TTC549 (cell line): ENCODE data around the gene ACTR3C.
"Not testable (repeated sequence)": the region's sequence is repeated elsewhere in the genome, so short reads cannot be mapped to it uniquely, and the experiment has no call there.

Experiments
- FAIRE-seq: peaks from 2 replicates; lab custom pipeline; 2012; peaks lifted over from hg19 to GRCh38; lab: Jason Lieb, UNC

The ACTR3C gene

DNA sequence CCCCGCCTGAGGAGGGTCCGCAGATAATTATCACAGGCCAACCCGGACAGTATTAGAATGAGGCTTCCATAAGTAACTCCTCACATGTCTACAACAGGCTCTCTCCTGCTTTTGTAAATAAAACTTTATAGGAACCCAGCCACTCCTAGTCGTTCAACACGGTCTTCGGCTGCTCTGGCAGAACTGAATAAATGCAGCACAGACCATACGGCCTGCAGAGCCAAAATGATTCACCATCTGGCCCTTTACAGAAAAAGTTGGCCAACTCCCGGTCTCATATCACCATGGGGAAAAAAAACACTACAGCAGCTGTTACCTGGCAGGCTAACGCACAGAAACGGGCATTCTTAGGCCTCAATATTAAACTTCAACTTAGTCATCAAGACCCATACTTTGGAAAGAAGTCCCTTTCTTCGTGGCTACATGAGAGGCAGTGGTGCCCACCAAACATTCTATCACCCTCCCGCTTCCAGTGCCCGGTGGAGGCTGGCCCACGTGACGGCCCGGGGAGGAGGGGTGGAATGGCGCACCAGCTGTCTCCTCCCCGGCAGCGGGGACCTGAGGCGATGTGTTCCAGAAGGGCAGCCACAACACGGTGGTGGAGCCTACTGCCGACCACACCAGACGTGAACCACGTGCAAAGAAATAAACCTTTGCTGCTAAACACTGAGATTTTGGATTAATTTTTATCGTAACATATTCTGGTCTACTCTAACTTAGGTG, 41.5 kb downstream of the ACTR3C start:
- not testable (repeated sequence) for FAIRE-seq

DNA sequence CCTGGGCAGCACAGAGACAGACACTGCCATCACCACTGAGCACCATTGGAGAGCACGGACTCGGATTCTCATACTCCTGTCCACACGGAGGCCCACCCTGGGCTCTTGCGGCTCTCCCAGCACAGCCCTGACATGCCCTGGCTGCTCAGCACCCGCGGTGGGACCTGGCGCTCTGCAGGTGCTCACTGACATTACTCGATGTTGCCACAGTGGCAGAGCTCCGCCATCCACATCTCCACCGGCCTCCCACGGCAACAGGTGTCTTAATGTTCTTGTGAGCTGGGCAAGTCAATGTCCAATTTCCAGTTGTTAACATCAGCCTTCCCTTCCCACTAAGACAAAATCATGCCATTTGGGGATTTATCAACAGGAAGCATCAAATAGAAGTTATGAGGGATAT, 45.0 kb downstream of the ACTR3C start:
- not testable (repeated sequence) for FAIRE-seq

DNA sequence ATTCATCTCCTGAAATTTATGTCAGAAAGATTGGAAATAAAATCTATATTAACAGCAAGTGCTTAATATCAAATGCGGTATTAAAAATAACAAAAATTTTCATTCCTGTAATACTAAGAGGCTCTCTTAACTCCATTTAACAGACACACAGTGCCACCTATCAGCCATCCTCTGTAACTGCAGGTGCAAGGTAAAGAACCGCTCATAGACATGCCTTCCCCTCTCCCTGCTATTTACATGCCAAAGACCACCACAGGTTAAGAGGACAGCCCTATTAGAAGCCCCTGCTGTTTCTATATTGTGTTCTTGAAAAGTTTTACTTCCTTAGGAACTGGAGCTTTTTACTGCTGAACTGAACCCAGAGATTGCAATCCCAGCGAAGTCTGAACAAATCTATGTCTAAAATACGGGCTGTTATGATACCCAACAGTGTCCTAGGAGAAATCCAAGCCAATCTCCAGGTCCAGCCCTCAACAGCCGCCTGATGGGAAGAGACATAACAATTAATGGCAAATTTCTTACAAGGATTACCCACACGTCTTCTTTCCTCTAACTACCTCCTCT, 47.1 kb downstream of the ACTR3C start:
- not testable (repeated sequence) for FAIRE-seq

DNA sequence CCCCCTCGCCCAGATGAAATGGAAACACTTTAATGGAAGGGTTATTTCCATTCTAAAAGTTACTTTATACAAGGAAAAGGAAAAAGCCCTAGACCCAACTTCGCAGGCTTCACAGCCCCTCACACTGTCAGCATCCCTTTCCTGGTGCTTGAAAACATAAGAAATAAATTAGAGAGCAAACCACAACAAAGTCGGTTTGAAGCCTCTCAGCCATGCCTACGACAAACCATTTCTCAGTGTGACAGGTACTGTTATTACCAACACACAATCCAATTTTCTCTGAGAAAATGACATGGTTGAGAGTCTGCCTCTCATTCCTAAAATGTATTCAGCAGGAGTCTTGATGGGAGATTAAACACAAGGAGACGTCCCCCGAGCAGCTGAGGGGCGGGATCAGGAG, 51.4 kb downstream of the ACTR3C start:
- FAIRE-seq: not testable (repeated sequence)

GRCh38 chr7:150270101-150270824, 53.1 kb downstream of the ACTR3C start:
- not testable (repeated sequence) for FAIRE-seq

DNA sequence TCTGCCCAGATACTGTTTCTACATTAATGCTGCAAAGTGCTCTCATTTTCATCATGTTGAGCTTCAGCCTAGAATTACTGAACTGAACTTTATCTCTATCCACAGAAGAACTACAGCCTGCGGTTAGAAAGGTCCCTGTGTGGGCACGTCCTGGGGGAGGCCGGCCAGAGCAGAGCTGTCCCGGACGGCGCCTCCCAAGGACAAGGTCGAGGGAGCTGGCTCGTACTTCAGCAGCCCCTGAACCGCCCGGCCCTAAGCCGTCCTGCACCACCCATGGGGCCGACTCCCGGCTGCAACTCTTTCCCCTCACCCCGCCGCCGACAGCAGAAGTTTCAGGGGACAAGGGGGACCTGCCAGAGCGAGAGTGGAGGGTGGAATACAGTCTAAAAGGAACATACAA, 54.5 kb downstream of the ACTR3C start:
- not testable (repeated sequence) for FAIRE-seq

GRCh38 chr7:150268287-150268686, 55.1 kb downstream of the ACTR3C start:
- not testable (repeated sequence) for FAIRE-seq

GRCh38 chr7:150266953-150267665, 56.2 kb downstream of the ACTR3C start:
- not testable (repeated sequence) for FAIRE-seq

DNA sequence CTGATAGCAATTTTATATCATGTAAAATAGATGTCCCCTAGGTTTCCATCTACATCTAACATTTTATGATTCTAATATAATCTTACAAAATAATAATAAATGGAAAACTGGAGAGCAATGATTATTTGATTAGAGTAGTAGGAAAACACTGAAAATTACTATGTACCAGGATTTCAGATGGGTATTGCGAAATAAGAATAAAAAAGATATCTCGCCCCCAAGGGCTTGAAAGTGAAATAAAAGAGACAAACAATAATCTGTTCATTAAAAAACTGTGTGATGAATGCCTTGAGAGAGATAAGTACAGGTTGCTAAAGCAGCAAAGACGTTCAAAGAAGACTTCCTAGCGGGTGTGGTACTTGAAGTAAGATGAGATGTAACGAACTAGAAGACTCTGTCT, 60.7 kb downstream of the ACTR3C start:
- not testable (repeated sequence) for FAIRE-seq

GRCh38 chr7:150247745-150248144, 75.6 kb downstream of the ACTR3C start:
- not testable (repeated sequence) for FAIRE-seq

GRCh38 chr7:150245208-150245607, 78.1 kb downstream of the ACTR3C start:
- FAIRE-seq: not testable (repeated sequence)

- not testable (repeated sequence) for FAIRE-seq
Observed at GRCh38 chr7:150242935-150243334, 80.4 kb downstream of the ACTR3C start.

GRCh38 chr7:150225444-150225843, 97.9 kb downstream of the ACTR3C start:
- not testable (repeated sequence) for FAIRE-seq

GRCh38 chr7:150222083-150222972, 101.0 kb downstream of the ACTR3C start:
- FAIRE-seq: not testable (repeated sequence)

DNA sequence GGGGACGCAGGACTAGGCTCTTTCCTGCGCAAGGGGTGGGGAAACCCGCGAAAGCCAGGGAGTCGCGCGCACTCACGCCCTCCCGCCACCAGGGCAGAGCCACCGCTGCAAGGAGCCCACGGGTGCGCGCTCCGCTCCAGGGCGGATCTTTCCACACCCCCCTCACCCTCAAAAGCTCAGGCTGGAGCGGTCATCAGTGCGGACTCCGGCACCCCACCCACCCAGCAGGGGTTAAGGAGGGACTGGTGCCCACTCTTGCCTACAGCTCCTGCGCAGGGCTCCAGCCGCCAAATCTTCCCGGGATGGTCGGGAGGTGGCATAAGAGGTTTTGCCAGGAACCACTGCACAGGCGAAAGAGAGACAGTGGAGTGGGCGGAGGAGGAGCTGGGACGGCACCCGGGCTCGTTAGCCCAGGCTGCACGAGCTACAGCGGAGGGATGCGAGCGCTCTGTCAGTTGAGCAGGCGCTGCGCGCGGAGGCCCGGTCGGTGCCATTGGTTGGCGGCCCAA, 102.6 kb downstream of the ACTR3C start:
- FAIRE-seq: not testable (repeated sequence)

GRCh38 chr7:150219941-150220658, 103.2 kb downstream of the ACTR3C start:
- not testable (repeated sequence) for FAIRE-seq

DNA sequence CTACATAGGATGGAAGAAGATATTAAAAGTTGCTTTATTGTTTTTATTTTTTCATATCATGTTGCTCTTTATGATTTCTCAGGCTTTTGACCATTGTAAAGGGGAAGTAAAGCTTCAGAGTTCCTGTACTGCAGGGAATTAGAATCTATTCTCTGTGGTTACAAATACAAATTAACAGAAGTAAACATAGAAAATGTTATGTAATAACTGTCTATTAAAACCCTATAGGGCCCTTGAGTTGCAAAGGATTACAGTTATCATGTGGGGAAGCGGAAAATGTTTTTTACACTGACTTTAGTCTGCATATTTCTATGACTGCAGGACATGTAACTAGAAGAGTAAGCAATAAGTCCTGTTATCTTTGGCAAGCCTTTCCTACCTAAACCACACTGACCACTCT, 116.5 kb downstream of the ACTR3C start:
- FAIRE-seq: not testable (repeated sequence)

- FAIRE-seq: not testable (repeated sequence)
Observed at GRCh38 chr7:150205866-150206265, 117.5 kb downstream of the ACTR3C start.

- FAIRE-seq: not testable (repeated sequence)
Observed at GRCh38 chr7:150204577-150204976, 118.8 kb downstream of the ACTR3C start.

DNA sequence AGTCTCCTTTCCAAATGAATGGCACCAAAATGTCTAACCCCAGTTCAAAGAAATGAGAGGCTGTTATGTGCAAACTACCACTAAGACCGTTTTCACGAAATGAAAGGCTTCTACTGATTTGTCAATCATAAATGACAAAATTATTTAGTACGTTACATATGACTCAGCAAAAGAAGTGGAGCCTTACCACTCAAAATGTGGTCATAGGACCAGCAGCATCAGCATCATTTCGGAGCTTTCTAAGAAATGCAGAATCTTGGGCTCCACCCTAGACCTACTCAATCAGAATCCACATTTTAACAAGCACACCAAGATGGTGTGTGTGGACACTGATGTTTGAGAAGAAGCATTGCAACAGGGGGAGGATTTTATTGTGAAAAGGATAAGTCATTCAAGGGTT, 120.5 kb downstream of the ACTR3C start:
- not testable (repeated sequence) for FAIRE-seq
